Sigmoid colon (tissue), 4 donors: ENCODE measurements around the gene PSEN1.

Experiments used
- CTCF ChIP-seq, 4 experiments: fragments of 450-650 bp in 3 of 4; fragments of 200-600 bp in 1 of 4; IDR thresholded peaks; one replicate each; pipeline ENCODE4 v1.5.1; 2016 to 2019; ENCODE audit warnings: antibody characterized with exemption in 4 of 4, mild to moderate bottlenecking in 3 of 4, moderate library complexity in 2 of 4
- EP300 ChIP-seq, 4 donors: sonication (generic); formaldehyde crosslinking; IDR thresholded peaks; one replicate each; pipeline ENCODE4 v1.6.1; 2017; ENCODE audit warnings: antibody characterized with exemption in 4 of 4
- POLR2A ChIP-seq, 2 donors: fragments of 450-650 bp; IDR thresholded peaks; one replicate each; pipeline ENCODE4 v1.6.1; 2016; ENCODE audit warnings: antibody characterized with exemption in 2 of 2, mild to moderate bottlenecking in 2 of 2, moderate library complexity in 2 of 2

- TF ChIP-seq EP300 (IDR thresholded peaks at IDR 0.05) (no peak), POLR2A (IDR thresholded peaks at IDR 0.05) (no peak), CTCF (IDR thresholded peaks at IDR 0.05) (no peak)
These were observed 7.3 kb downstream of the PSEN1 start for GRCh38 chr14:73143617-73144016.
